OCI-LY7 (cell line): ENCODE results near the gene BAIAP2. TPM values are rescaled to one million over a fixed set of nuclear protein-coding genes. Genes with fewer than 3 reads are reported as not detected.

Experiments used
- BruUV-seq: library from RNA; stranded (reverse); fragments of 400-500 nt; replicated peaks from 2 replicates; lab custom pipeline; 2021; lab: Mats Ljungman, UMichigan
- CTCF ChIA-PET: fragments of 300-600 bp; sonication (Branson Sonifier 250); formaldehyde crosslinking; loops from one replicate; lab custom pipeline; 2022; ENCODE audit warnings: antibody characterized with exemption; ENCODE audit not compliant: unreplicated experiment; lab: Charles Lee
- POLR2A ChIA-PET: fragments of 300-600 bp; sonication (Branson Sonifier 250); formaldehyde crosslinking; loops from one replicate; lab custom pipeline; 2022; ENCODE audit warnings: antibody characterized with exemption; lab: Charles Lee
- DNase-seq: peaks from one replicate; pipeline ENCODE4 v3.0.0-alpha.2; 2015; ENCODE audit warnings: low spot score
- H2AFZ ChIP-seq: fragments of 200-600 bp; sonication (generic), shearing (Covaris generic); 2 replicates; pipeline ENCODE4 v1.6.1; 2014; ENCODE audit warnings: mild to moderate bottlenecking, antibody characterized with exemption, low read length, moderate library complexity
- H3K27ac ChIP-seq: fragments of 200-600 bp; sonication (generic); 2 replicates; pipeline ENCODE4 v1.5.1; 2014; ENCODE audit warnings: mixed run types, low read depth, mild to moderate bottlenecking, moderate library complexity, low read length, inconsistent platforms; ENCODE audit not compliant: poor library complexity, severe bottlenecking
- H3K36me3 ChIP-seq: fragments of 200-600 bp; sonication (generic); 2 replicates; pipeline ENCODE4 v1.6.1; 2014; ENCODE audit warnings: mild to moderate bottlenecking, antibody characterized with exemption, low read length, moderate library complexity, mixed read lengths; ENCODE audit not compliant: insufficient read depth
- H3K4me1 ChIP-seq: fragments of 200-600 bp; sonication (generic); 2 replicates; pipeline ENCODE4 v1.5.1; 2014; ENCODE audit warnings: mild to moderate bottlenecking, low read length; ENCODE audit not compliant: insufficient read depth, poor library complexity, severe bottlenecking
- H3K4me2 ChIP-seq: fragments of 200-600 bp; sonication (generic); 2 replicates; pipeline ENCODE4 v1.6.1; 2014; ENCODE audit warnings: mild to moderate bottlenecking, low read length
- H3K4me3 ChIP-seq: fragments of 200-600 bp; sonication (generic); 2 replicates; pipeline ENCODE4 v1.5.1; 2014; ENCODE audit warnings: mild to moderate bottlenecking, low read depth, low read length; ENCODE audit not compliant: poor library complexity, severe bottlenecking
- H3K79me2 ChIP-seq: fragments of 200-600 bp; sonication (generic); 2 replicates; pipeline ENCODE4 v1.6.1; 2016; ENCODE audit warnings: low read depth, mild to moderate bottlenecking, low read length, moderate library complexity, mixed read lengths; ENCODE audit not compliant: insufficient read depth
- H3K9me2 ChIP-seq: fragments of 200-600 bp; sonication (generic); 2 replicates; pipeline ENCODE4 v1.6.1; 2016; ENCODE audit warnings: mild to moderate bottlenecking, low read length, mixed read lengths; ENCODE audit not compliant: insufficient read depth
- H3K9me3 ChIP-seq: fragments of 200-600 bp; sonication (generic); 2 replicates; pipeline ENCODE4 v1.6.1; 2014; ENCODE audit warnings: mild to moderate bottlenecking, mixed run types, low read length, mixed read lengths
- H4K20me1 ChIP-seq: fragments of 200-600 bp; sonication (generic); 2 replicates; pipeline ENCODE4 v1.6.1; 2014; ENCODE audit warnings: mild to moderate bottlenecking, antibody characterized with exemption, low read length, moderate library complexity, mixed read lengths; ENCODE audit not compliant: insufficient read depth
- EZH2phosphoT487 ChIP-seq: fragments of 200-600 bp; sonication (generic); IDR thresholded peaks from 2 replicates; pipeline ENCODE4 v1.6.1; 2018; ENCODE audit warnings: low read depth, borderline replicate concordance, mild to moderate bottlenecking, mixed run types, antibody characterized with exemption, low read length, moderate library complexity, mixed read lengths
- intact Hi-C: fragments of 100-400 bp; cut with micrococcal nuclease; formaldehyde crosslinking; loops from one replicate; pipeline ENCODE4 v1.10.0; 2022; ENCODE audit not compliant: unreplicated experiment
- total RNA-seq, 2 experiments: library from RNA; depleted of rRNA in 1 of 2; stranded (reverse); fragments of >200 nt in 1 of 2; shearing (Covaris generic) in 1 of 2; gene quantifications; 2 replicates each; pipeline ENCODE4 v1.2.3, GENCODE V29; 2014 to 2022
- TF ChIP-seq, protein P1 (sequence below): fragments of 200-600 bp; sonication (generic); conservative IDR thresholded peaks from 2 replicates; pipeline ENCODE4 v1.5.1; 2014; ENCODE audit warnings: mild to moderate bottlenecking, antibody characterized with exemption, low read length, moderate library complexity, mixed read lengths

Gene BAIAP2
- total RNA-seq, 2 experiments from 2014 or later = 2.1 to 2.3 TPM

GRCh38 chr17:81112450-81112849, 77.5 kb downstream of the BAIAP2 start:
- no peaks in the 10 kb centered on the region for H3K79me2 ChIP-seq
- ChIA-PET POLR2A (no interaction called here), CTCF (no interaction called here)
- no peak overlapping the region for H2AFZ ChIP-seq
- TF ChIP-seq, protein P1, sequence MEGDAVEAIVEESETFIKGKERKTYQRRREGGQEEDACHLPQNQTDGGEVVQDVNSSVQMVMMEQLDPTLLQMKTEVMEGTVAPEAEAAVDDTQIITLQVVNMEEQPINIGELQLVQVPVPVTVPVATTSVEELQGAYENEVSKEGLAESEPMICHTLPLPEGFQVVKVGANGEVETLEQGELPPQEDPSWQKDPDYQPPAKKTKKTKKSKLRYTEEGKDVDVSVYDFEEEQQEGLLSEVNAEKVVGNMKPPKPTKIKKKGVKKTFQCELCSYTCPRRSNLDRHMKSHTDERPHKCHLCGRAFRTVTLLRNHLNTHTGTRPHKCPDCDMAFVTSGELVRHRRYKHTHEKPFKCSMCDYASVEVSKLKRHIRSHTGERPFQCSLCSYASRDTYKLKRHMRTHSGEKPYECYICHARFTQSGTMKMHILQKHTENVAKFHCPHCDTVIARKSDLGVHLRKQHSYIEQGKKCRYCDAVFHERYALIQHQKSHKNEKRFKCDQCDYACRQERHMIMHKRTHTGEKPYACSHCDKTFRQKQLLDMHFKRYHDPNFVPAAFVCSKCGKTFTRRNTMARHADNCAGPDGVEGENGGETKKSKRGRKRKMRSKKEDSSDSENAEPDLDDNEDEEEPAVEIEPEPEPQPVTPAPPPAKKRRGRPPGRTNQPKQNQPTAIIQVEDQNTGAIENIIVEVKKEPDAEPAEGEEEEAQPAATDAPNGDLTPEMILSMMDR = no peak
- TF ChIP-seq EZH2phosphoT487 = no peak
- no peak overlapping the region for H3K4me3 ChIP-seq
- H4K20me1 ChIP-seq = no peaks in the 10 kb centered on the region
- peaks cover 5% of the 10 kb centered on the region for H3K4me1 ChIP-seq
- no peak overlapping the region for H3K4me2 ChIP-seq
- BruUV-seq = no TSS peak
- H3K9me3 ChIP-seq = no peaks in the 10 kb centered on the region
- intact Hi-C loops = no loop called here
- no peak for DNase-seq
- H3K9me2 ChIP-seq = no peaks in the 10 kb centered on the region
- H3K36me3 ChIP-seq = no peaks in the 10 kb centered on the region
- H3K27ac ChIP-seq = no peak overlapping the region

DNA sequence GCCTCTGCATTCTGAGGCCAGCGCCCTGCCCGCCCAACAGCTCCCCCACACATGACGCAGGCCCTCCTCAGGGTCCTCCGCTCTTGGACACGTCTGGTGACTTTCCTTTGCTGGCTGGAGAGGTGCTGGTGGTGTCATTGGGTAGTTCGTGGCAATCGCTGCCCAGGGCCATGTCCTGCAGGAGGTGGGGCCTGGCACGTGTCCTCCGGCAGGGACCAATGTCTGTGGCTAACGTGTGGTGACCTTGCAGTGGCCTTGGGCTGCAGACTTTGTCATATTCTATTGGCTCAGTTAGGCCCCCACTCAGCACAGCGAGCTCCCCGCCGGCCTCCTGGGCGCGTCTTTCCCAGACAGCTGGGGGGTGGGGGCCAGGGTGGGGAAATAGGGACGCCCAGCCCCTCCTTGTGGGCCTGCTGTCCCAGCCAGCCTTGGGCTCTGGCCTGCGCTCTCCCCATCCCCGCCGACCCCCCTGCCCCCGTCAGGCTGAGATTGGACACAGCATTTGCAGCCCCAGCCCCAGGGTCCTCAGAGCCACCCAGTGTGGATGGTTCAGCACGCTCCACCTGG, 78.3 kb downstream of the BAIAP2 start:
- no peaks in the 10 kb centered on the region for H3K36me3 ChIP-seq
- no peak overlapping the region for H2AFZ ChIP-seq
- DNase-seq = no peak
- CTCF ChIA-PET = no interaction called here
- POLR2A ChIA-PET = interaction anchor here (0.7 kb wide), 1 partner anchor 588 kb away, joined by 5 read pairs; no protein-coding TSS in a partner anchor
- TF ChIP-seq, protein P1 = no peak
- no peak for TF ChIP-seq EZH2phosphoT487
- H3K4me3 ChIP-seq = no peak overlapping the region
- intact Hi-C loops = no loop called here
- H3K9me2 ChIP-seq = no peaks in the 10 kb centered on the region
- BruUV-seq = no TSS peak
- no peak overlapping the region for H3K27ac ChIP-seq
- no peaks in the 10 kb centered on the region for H3K79me2 ChIP-seq
- H3K4me2 ChIP-seq = no peak overlapping the region
- no peaks in the 10 kb centered on the region for H3K9me3 ChIP-seq
- H4K20me1 ChIP-seq = no peaks in the 10 kb centered on the region
- no peaks in the 10 kb centered on the region for H3K4me1 ChIP-seq

- ChIA-PET CTCF (interaction anchor here (0.6 kb wide), 1 partner anchor 396 kb away, joined by 3 read pairs; no protein-coding TSS in a partner anchor), POLR2A (no interaction called here)
- no peaks in the 10 kb centered on the region for H3K9me2 ChIP-seq
- H3K4me2 ChIP-seq = no peak overlapping the region
- no peak for TF ChIP-seq EZH2phosphoT487
- TF ChIP-seq, protein P1 = no peak
- H3K36me3 ChIP-seq = no peaks in the 10 kb centered on the region
- H3K79me2 ChIP-seq = no peaks in the 10 kb centered on the region
- no peaks in the 10 kb centered on the region for H3K4me1 ChIP-seq
- intact Hi-C loops = no loop called here
- no peaks in the 10 kb centered on the region for H4K20me1 ChIP-seq
- no peak overlapping the region for H2AFZ ChIP-seq
- DNase-seq = no peak
- BruUV-seq = no TSS peak
- H3K9me3 ChIP-seq = no peaks in the 10 kb centered on the region
- no peak overlapping the region for H3K4me3 ChIP-seq
- no peak overlapping the region for H3K27ac ChIP-seq
Observed at GRCh38 chr17:81114351-81115093, 79.6 kb downstream of the BAIAP2 start.
